Body of pancreas (tissue), 4 donors: ENCODE results near the gene CLCA4.

ENCODE experiments used
- POLR2A ChIP-seq, 3 donors: fragments of 450-650 bp; IDR thresholded peaks; one replicate each; pipeline ENCODE4 v1.6.1; 2016; ENCODE audit warnings: antibody characterized with exemption in 3 of 3, mild to moderate bottlenecking in 2 of 3
- TF ChIP-seq, protein P1 (sequence below), 7 experiments: fragments of 450-650 bp in 4 of 7; fragments of 200-600 bp in 3 of 7; sonication (generic) in 3 of 7; IDR thresholded peaks; one replicate each; pipeline ENCODE4 v1.5.1; 2016 to 2019; ENCODE audit warnings: antibody characterized with exemption in 7 of 7

DNA sequence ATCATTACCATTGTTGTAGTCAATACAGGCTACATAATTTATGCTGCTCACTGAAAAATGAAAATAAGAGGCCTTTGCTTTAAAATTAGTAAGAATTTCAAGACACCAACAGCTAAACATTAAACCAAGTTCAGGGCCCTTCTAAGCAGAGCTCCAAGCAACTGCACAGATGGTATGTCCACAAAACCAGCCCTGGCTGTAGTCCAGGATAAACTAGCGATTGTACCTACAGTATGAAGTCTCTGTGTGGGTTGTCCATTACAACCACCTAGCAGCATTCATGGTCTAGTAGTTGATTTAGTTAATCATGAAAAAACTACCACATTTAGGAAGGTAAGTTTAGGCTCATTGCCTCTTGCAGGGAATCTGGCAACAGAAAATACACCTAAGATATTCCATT, 35.3 kb downstream of the CLCA4 start:
- TF ChIP-seq, protein P1, sequence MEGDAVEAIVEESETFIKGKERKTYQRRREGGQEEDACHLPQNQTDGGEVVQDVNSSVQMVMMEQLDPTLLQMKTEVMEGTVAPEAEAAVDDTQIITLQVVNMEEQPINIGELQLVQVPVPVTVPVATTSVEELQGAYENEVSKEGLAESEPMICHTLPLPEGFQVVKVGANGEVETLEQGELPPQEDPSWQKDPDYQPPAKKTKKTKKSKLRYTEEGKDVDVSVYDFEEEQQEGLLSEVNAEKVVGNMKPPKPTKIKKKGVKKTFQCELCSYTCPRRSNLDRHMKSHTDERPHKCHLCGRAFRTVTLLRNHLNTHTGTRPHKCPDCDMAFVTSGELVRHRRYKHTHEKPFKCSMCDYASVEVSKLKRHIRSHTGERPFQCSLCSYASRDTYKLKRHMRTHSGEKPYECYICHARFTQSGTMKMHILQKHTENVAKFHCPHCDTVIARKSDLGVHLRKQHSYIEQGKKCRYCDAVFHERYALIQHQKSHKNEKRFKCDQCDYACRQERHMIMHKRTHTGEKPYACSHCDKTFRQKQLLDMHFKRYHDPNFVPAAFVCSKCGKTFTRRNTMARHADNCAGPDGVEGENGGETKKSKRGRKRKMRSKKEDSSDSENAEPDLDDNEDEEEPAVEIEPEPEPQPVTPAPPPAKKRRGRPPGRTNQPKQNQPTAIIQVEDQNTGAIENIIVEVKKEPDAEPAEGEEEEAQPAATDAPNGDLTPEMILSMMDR (IDR thresholded peaks at IDR 0.05), result no peak
- no peak for TF ChIP-seq POLR2A (IDR thresholded peaks at IDR 0.05)
